GM12801 (cell line): ENCODE measurements around the gene SPSB4.

Source experiments
- TF ChIP-seq, protein P1 (sequence below): IDR thresholded peaks from one replicate; pipeline ENCODE4 v1.5.1; 2011; ENCODE audit warnings: control low read depth; ENCODE audit not compliant: insufficient read length; ENCODE audit errors: extremely low read depth

The SPSB4 gene

GRCh38 chr3:141170678-141171295, 119.6 kb downstream of the SPSB4 start:
- TF ChIP-seq, protein P1, sequence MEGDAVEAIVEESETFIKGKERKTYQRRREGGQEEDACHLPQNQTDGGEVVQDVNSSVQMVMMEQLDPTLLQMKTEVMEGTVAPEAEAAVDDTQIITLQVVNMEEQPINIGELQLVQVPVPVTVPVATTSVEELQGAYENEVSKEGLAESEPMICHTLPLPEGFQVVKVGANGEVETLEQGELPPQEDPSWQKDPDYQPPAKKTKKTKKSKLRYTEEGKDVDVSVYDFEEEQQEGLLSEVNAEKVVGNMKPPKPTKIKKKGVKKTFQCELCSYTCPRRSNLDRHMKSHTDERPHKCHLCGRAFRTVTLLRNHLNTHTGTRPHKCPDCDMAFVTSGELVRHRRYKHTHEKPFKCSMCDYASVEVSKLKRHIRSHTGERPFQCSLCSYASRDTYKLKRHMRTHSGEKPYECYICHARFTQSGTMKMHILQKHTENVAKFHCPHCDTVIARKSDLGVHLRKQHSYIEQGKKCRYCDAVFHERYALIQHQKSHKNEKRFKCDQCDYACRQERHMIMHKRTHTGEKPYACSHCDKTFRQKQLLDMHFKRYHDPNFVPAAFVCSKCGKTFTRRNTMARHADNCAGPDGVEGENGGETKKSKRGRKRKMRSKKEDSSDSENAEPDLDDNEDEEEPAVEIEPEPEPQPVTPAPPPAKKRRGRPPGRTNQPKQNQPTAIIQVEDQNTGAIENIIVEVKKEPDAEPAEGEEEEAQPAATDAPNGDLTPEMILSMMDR, result no peak

DNA sequence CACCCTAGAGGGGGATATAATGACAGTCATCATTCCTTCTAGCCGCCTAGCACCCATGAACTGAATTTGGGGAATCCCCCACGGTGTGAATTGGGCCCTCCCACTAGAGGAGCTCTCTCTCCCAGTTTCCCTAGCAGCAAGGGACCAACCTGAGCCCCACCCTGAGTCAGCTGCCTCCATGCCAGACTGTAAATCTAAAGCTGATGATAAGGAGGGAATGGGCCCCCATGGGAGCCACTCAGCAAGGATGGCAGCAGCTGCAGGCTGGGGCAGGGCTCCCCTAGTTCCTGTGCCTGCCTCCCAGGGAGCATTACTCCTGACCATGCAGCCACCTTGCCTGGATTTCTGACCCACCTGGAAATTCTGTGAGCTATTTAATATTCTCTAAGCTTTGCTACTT, 123.5 kb downstream of the SPSB4 start:
- TF ChIP-seq, protein P1, result no peak

DNA sequence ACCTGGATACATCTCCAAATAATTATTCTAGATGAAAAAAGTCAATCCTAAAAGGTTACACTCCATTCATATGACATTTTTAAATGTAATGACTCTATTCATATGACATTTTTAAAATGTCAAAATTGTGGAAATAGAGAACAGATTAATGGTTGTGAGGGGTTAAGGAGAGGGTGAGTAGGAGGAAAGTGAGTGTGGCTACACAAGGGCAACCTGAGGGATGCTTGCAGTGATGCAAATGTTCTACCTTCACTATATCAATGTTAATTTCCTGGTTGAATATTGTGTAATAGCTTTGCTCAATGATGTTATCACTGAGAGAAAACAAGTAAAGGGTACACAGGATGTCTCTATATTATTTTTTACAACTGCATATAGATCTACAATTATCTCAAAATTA, 125.6 kb downstream of the SPSB4 start:
- TF ChIP-seq, protein P1, result no peak

- TF ChIP-seq, protein P1, result no peak
Measured at GRCh38 chr3:141178026-141178425, 126.9 kb downstream of the SPSB4 start.

- TF ChIP-seq, protein P1, result no peak
Measured at GRCh38 chr3:141178551-141178950, 127.4 kb downstream of the SPSB4 start.

- TF ChIP-seq, protein P1, result no peak
Measured at GRCh38 chr3:141179983-141180382, 128.8 kb downstream of the SPSB4 start.

- TF ChIP-seq, protein P1, result no peak
Measured at GRCh38 chr3:141181196-141181595, 130.0 kb downstream of the SPSB4 start.
